Islet of Langerhans (tissue), 1 donor: ENCODE data around the gene CAPN2.
"Not testable (repeated sequence)": the region's sequence is repeated elsewhere in the genome, so short reads cannot be mapped to it uniquely, and the experiment has no call there.

Source experiments
- FAIRE-seq: peaks from one replicate; lab custom pipeline; 2011; peaks lifted over from hg19 to GRCh38; lab: Jason Lieb, UNC

Gene CAPN2

GRCh38 chr1:223717123-223717522 lies 4.8 kb downstream of the CAPN2 start:
- FAIRE-seq: no peak

GRCh38 chr1:223717695-223718363 lies 5.5 kb downstream of the CAPN2 start:
- no peak for FAIRE-seq

GRCh38 chr1:223718850-223719249 lies 6.5 kb downstream of the CAPN2 start:
- FAIRE-seq: no peak

GRCh38 chr1:223720971-223721591 lies 8.7 kb downstream of the CAPN2 start:
- no peak for FAIRE-seq

- FAIRE-seq: no peak
These were observed 9.6 kb downstream of the CAPN2 start for GRCh38 chr1:223721658-223722607.

- FAIRE-seq: no peak
These were observed 11.1 kb downstream of the CAPN2 start for GRCh38 chr1:223723351-223723904.

- no peak for FAIRE-seq
These were observed 12.0 kb downstream of the CAPN2 start for GRCh38 chr1:223724376-223724775.

GRCh38 chr1:223725578-223725977 lies 13.2 kb downstream of the CAPN2 start:
- FAIRE-seq: no peak

- no peak for FAIRE-seq
These were observed 14.2 kb downstream of the CAPN2 start for GRCh38 chr1:223726380-223727001.

- FAIRE-seq: no peak
These were observed 15.2 kb downstream of the CAPN2 start for GRCh38 chr1:223727541-223727940.

- FAIRE-seq: no peak
These were observed 17.6 kb downstream of the CAPN2 start for GRCh38 chr1:223729906-223730305.

- FAIRE-seq: no peak
These were observed 18.3 kb downstream of the CAPN2 start for GRCh38 chr1:223730479-223731132.

GRCh38 chr1:223731133-223731770 lies 18.9 kb downstream of the CAPN2 start:
- FAIRE-seq: no peak

- no peak for FAIRE-seq
These were observed 20.9 kb downstream of the CAPN2 start for GRCh38 chr1:223732993-223733798.

- FAIRE-seq: no peak
These were observed 21.8 kb downstream of the CAPN2 start for GRCh38 chr1:223733898-223734852.

- FAIRE-seq: not testable (repeated sequence)
These were observed 24.3 kb downstream of the CAPN2 start for GRCh38 chr1:223736638-223737037.

GRCh38 chr1:223737342-223737741 lies 25.0 kb downstream of the CAPN2 start:
- no peak for FAIRE-seq

GRCh38 chr1:223738465-223739365 lies 26.4 kb downstream of the CAPN2 start:
- FAIRE-seq: peak; percentile 49
